GM18517 (cell line): ENCODE data around the gene MTA2.
"Not testable (repeated sequence)": the region's sequence is repeated elsewhere in the genome, so short reads cannot be mapped to it uniquely, and the experiment has no call there.

Source experiments
- ATAC-seq: cut with Tn5 transposase; IDR thresholded peaks from one replicate; pipeline ENCODE4 v1.9.1; 2021; ENCODE audit warnings: mild to moderate bottlenecking, moderate library complexity; ENCODE audit not compliant: unreplicated experiment

MTA2 gene

DNA sequence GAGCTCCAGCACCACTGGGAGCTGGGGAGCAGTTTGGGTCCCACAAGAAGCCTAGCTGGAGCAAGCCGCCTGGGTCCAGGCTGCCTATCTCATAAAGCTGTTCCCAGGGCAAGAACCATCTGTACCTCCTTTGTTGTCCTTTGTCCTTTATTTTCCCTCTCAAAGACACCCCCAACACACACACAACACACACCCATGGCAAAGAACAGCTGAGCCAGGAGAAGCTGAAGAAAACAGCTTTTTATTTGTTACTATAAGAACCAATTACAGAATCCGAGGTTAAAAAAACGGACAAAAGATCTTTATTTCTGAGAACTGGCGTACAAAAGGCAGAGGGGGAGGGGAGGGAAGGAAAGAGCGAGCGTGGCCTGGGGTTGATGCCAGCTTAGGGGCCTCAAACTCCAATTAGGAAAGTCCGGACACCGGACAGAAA is 8.7 kb downstream of the MTA2 start:
- ATAC-seq = no peak

DNA sequence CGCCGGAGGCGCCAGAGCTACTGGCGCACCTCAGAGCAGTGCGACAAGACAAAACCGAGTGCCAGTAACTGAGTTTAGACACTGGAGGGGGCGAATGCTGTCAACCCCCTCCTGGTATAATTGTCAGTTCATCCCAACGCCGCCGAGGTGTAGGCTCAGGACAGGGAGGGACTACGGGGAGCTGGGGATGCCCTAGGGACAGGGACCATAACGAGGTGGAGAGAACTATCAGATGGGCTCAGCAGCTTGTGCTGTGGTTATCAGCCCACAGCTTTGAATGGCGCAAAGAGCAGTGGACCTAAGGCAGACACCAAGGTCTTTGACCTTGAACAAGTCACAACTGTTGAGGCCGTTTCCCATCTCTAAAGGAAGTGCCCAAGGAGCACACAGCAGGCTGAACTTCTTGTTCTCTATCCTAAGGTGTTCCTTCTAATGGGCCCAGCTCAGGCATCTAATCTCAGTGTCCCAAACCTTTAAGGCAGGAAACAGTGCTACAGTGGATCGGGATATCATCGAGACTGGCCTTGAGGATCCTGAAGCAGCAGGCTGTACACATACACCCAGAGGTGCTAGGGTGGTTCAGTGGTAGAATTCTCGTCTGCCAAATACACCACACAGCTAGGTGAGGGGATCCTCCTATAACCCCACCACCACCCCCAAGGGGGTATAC is 9.4 kb downstream of the MTA2 start:
- no peak for ATAC-seq

DNA sequence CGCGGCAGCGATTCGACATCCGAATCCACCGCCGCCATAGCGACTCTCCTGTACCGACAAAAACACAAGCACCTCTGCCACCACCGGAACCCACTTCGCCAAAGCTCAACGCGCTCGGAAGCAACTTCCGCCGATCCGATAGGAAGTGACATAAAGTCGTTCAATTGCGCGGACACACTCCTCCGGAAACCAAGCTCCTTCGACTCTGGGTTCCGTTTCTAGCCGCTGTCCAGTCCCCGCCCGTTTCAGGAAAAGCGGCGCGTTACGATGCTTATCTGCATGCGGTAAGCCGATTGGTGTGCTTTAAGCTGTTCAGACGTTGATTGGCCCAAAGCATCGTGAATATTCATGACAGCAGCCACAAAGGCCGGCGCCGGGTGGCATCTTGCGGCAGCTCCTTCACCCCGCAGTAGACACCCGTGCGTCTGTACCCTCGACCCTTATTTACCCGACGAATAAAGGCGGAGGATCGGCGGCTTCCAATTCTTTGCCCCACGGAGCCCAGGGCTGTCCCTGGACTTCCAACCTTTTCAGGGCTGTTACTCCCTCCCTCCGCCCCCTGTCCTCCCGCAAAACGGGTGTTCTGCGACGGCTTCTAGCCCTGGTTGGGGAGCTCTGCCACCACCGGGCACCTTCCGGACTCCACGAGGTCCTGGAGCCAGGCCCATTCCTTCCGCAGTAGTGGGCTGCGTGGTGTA is 10.1 kb downstream of the MTA2 start, which contains the start of gene TUT1:
TUT1 (minus strand) TSS at position 76 of the 698 bp plus-strand sequence; CDS start at position 38, 38 bp downstream.
- peak; percentile 79 for ATAC-seq

DNA sequence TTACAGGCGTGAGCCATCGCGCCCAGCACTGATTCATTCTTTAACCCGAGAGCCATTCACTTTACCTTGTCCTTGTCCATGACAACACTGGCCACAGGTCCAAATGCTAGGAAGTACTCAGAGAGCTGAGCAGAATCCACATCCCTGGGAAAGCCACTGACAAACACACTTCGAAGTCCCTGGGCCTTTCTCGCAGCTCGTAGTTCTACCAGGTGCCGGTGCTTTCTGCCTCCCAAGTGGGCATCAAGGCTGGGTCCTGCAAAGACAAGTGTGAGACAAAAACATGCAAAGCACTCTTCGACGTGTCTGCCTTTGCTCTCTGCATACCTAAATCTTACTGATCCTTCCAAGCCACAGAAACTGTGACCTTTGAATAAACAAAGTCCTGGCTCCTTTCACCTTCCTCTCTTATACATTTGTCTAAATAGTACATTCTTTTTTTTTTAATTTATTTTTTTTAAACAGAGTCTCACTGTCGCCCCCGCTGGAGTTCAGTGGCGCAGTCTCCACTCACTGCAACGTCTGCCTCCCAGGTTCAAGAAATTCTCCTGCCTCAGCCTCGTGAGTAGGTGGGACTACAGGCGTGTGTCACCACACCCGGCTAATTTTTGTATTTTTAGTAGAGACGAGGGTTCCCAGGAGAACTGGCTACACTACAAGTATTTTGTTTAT is 12.6 kb downstream of the MTA2 start:
- ATAC-seq = no peak

DNA sequence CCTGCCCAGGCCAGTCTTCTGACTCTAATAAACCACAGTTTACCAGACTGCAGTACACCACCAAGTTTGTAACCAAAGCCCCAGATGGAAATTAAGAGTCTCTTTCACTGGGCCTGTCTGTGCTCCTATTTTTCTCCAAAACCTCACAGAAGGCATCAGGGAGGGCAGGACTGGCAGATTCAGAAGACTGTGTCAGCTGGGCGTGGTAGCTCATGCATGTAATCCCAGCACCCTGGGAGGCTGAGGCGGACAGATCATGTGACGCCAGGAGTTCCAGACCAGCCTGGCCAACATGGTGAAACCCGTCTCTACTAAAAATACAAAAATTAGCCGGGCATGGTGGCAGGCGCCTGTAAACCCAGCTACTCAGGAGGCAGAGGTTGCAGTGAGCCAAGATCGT is 16.3 kb downstream of the MTA2 start:
- ATAC-seq = not testable (repeated sequence)

DNA sequence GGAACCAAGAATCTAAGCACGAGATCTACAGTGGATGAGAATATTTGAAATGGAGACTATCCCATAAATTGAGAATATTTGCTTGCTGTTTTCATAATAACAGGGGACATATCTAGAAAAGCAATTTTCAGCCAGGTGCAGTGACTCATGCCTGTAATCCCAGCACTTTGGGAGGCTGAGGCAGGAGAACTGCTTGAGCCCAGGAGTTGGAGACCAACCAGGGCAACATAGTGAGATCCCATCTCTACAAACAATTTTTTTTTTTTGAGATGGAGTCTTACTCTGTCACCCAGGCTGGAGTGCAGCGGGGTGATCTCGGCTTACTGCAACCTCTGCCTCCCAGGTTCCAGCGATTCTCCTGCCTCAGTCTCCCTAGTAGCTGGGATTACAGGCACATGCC is 19.9 kb downstream of the MTA2 start:
- not testable (repeated sequence) for ATAC-seq

DNA sequence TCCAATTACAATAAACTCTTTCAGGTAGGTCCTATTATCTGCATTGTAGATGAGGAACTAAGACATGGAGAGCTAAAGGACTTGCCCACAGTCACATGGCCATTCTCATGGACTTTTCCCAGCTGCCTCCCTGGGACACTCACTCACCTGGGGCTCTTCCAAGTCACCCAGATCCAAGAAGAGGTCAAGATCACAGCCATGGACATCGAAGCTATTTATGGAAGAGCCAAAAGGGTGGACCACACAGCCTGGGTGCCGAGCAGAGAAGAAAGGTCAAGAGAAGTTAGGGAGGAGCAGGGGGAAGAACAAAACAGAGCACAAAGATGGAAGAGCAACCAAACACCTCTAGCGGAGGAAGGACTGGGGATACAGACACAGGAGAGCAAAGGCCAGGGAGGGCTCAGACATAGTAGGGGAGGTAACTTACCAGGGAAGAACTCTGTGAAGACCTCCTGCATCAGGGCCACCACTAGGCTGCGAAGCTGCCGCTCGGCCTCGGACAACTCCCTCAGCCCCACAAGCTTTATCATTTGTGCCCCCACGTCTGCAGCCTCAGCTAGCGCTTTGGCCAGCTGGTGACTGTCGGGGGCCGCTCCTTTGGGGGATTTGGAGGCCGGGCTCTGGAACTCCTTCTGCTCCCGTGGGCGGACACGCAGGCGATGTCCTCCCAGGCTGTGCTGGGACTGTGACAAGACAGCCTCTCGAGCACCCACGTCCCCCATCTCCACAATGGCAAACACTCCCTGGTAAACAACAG is 20.5 kb downstream of the MTA2 start:
- ATAC-seq = no peak

DNA sequence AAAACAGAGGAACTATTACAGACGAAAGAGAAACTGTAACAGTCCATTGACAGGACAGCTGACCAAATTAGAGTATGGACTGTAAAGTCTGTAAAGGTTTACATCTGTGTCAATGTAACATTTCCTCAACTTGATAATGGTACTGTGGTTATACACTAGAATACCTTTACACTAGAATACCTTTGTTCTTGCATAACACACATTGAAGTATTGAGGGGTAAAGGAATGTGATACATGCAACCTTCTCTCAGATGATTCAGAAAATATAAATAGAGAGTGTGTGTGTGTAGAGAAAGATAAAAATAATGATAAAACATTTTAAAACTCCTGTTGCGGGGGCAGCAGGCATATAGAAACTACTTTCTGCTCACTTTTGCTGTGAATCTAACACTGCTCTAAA is 22.4 kb downstream of the MTA2 start:
- no peak for ATAC-seq

DNA sequence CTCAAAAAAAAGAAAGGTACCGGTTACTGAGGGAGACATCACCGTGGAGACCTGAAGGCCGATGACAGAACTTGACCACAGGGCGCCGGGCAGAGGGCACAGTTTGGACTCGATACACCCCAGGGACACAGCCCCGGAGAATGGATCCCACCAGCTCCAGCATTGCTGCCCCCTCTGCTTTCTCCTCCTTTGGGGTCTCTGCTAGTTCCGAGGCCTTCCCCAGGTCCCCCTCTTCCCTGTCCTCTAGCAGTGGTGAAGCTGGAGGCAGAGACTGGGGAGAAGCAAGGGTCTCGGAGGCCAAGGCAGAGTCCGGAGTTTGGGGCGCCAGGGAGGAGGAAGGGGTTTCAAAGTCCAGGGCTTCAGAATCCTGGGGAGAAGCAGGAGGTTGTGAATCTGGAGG is 23.1 kb downstream of the MTA2 start:
- no peak for ATAC-seq

DNA sequence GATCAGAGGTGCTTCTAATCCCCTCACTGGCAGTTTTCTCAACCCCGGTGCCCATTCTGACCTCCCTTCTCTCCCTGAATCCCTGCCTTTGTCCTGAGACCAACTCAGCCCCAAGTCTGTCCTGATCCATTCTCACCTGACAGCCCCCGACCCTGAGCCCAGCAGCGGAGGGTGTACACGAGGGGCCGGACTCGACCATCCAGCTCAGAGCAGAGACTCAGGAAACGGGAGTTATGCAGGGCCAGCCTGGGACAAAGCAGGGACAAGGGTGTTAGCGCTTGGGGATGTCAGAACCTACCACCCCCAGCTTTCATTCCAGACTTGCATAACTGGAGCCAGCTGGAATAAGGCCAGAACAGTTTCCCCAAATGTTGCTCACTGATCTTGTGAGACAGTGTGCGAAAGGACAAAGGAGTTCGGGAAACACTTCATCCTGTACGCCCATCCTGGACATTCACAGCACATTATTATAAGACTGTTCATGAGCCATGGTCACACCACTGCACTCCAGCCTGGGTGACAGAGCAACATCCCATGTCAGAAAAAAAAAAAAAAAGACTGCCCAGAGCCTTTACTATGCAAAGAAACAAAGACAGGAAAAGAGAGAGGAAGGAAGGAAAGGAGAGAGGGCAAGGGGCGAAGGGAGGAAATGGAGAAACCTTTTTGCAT is 24.5 kb downstream of the MTA2 start:
- no peak for ATAC-seq

DNA sequence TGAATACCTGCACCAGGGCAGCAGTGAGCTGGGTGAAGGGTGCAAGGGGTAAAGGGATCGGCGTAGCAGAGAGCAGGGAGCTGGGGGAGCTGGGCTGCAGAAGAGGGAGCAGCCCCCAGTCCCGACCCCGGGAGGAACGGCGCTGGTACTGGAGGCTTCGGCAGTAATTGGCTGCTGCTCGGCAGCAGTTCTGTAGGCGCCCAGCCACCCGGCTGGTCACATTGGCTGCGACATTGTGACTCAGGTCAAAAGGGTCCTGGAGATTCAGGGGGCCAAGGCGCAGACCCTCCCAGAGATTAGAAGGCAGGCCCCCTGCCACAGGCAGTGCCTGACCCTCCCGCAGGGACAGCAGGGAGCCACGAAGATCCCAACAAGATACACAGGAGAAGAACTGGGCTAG is 25.8 kb downstream of the MTA2 start:
- ATAC-seq = no peak

DNA sequence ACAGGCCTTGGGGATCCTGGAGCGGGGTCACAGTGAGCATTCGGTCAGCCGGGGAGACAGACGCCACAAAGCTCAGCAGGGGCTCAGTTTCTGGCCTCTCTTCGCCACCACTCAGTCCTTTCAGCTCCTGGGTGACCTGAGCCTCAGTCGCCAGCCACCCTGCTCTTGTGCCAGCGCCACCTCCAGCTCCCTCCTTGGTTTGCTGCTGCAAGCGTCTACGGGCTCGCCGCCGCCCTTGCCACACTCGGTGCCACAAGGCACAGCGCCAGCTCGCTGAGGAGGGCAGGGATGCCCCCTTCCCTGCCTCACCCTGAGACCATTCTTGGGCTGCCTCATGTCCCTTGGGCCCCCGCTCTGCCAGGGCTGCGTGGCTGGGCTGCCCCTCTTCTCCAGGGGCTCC is 26.5 kb downstream of the MTA2 start:
- no peak for ATAC-seq

DNA sequence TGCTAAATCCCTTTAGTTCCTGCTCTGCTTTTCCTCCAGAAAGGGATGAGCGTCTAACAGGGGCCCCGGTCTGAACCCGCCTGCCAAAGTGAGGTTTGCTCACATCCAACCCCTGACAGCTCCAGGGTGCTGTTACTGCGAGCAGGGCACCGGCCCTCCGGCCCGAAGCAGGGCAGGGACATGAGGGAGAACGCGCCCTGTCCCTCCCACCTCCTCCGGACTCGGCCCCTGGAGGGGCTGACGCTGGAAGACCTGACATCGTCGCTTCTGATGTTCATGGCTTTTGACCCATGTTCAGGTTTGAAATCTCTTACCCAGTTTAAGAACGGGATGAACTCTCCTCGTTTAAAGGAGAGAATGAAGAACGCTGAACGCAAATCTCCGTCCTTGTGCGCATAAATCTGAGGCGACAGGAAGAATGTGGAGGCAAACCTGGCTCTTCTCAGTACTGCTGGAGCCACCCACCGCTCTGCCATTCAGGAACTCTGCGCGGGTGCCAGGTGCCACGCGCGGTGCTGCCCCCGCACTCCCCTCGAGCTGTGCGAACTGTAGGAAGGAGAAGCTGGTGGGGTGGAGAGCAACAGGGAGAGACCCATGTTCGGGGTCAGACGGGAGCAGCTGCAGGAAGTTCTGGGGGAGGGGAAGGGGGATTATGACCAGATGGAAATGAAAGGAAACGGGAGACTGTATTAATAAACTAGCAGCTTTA is 27.1 kb downstream of the MTA2 start:
- ATAC-seq = peak; percentile 6

DNA sequence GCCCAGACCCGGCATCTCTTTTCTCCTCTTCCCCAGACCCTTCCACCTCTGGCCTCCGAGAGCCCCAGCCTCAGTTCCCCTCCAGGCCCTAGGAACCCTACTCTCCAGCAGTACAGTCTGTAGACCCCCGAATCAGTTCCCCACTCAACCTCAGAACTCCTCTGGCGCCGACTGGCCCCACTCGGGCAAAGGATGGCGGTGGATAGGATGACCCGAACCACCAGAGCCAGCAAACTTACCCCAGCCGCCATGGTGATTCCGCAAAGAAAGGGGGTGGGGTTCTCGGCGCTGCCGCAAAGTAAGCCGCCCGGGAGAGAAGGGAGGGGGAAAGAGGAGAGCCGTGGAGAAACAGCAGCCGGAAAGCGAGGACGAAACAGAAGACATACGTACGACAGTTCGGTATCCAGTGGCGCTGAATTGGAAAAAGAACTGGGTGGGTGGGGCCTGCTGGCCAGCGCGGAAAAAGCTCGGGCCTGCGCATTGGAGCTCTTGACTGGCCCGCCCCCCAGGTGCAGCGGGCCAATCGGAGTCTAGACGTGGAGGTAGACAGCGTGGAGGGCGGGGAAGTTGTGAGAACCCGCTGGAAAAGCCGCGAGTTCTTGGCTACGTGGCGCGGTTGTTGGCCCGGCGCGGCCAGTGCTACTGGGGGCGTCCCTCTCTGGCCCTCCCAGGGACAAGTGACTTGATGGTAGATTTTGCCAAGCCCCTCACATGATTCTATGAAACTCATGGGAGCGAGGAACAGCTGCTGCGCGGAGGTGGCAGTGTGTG is 27.9 kb downstream of the MTA2 start, which contains the start of gene EEF1G:
EEF1G (minus strand) TSS at position 300 of the 771 bp plus-strand sequence; CDS start at position 251, 49 bp downstream.
- ATAC-seq = peak; percentile 89

DNA sequence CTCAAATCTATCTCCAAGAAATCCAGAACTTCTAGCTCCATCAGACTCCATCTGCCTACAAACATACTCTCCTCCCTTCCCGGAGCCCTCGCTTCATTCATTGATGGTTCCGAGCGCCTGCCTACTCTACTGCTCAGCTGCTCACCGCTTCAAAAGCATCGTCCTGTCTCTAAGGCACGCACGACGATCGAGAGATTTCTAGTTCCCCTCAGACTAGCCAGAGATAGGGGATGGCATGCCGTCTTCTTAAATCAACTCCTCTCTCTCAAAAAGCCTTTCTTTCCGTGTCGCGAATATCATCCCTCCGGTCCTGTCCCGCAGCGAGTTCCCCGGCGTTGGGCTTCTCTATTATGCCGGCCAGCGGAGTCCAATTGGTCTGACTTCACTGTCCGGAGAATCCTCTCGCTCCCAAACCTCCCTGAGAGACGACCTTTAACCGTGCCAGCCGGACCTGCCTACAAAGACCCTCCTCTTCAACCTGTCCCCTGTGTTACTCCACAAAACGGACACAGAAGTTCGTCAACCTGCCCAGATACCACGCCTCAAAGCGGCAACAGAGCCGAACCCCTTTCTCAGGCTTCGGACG is 28.6 kb downstream of the MTA2 start:
- ATAC-seq = no peak

DNA sequence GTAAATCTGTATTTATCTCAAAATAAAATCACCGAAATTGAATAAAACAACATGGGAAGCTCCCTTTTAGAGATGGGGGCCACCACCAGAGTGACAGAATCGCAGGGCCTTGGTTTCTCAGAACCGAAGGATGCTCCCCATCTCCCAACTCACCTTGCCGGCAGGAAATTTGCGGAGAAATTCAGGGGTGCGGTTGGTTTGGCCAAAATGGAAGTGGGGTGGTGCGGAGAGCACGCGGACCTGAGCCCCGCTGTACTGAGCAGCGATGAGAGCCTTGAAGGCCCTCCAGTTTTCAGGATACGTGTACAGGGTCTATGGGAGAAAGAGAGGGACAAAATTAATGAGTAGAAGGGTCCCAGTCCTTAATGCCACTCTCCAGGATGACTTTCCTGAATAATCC is 29.2 kb downstream of the MTA2 start:
- no peak for ATAC-seq

DNA sequence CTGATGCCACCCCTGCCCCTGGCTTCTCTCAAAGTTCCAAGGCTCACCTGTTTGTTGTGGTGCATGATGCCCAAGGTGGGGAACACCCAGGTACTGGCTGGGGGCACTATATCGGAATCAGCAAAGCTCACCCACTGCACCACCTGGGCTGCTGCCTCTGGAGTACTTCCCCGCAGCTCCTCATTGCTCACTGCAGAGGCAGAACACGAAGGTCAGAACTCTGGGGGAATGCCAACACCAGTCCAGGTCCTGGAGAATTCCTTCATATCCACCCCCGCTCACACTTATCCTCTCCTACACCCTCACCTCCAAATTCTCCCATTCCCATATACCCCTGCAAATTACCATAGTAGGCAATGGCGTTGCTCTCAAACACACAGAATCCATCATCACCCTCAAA is 30.2 kb downstream of the MTA2 start:
- not testable (repeated sequence) for ATAC-seq

DNA sequence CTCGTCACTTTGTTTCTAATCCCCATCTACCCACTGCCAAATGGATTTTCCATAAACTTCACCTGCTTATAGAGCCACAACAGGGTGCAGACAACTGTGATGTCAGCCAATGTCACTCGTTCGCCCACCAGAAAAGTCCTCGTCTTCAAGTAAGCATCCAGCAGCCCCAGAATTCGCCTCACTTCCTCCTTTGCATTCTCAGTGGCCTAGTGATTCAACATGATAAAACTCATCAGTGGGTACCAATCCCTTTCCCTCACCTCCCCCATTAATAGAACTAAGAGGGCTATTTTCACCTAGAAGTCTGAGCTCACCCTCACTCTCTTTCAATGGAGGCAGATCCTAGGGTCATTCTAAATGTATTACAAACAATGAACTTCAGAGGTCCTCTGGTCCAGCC is 30.8 kb downstream of the MTA2 start:
- ATAC-seq = not testable (repeated sequence)

DNA sequence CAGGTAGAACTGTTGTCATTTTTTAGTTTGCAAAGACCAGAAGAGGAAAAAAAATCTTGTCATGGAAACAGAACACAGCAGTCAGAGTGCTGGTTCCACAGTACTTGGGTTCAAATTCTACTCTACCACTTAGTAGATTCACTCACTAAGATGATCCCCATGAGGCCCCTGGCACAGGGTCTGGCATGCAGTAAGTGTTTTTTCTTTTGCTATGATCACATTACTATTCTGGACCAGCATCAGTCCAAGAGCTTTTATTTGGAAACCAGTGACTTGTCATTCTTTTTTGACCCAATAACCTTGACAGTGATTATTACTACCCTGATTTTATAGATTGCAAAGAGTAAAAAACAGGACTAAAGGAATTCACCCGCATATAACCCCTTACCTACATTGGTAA is 32.1 kb downstream of the MTA2 start:
- no peak for ATAC-seq
